Ascending aorta (tissue), 2 donors: ENCODE data around the gene ZIC4. TPM values are rescaled to one million over a fixed set of nuclear protein-coding genes. Genes with fewer than 3 reads are reported as not detected.

Experiments
- DNase-seq, 2 donors: peaks; one replicate each; pipeline ENCODE4 v3.0.0-alpha.2; 2019; ENCODE audit warnings: low spot score in 2 of 2
- H3K27ac ChIP-seq, 2 donors: fragments of 200-600 bp; sonication (generic); one replicate each; pipeline ENCODE4 v1.5.1; 2016 to 2017; ENCODE audit warnings: mild to moderate bottlenecking in 1 of 2
- H3K27me3 ChIP-seq: fragments of 200-600 bp; sonication (generic); one replicate; pipeline ENCODE4 v1.5.1; 2017
- H3K36me3 ChIP-seq, 2 donors: fragments of 200-600 bp; sonication (generic); one replicate each; pipeline ENCODE4 v1.5.1; 2016
- H3K4me1 ChIP-seq, 2 donors: fragments of 200-600 bp; sonication (generic); one replicate each; pipeline ENCODE4 v1.5.1; 2016 to 2017; ENCODE audit warnings: mild to moderate bottlenecking in 1 of 2
- H3K4me3 ChIP-seq, 2 donors: fragments of 200-600 bp; sonication (generic); one replicate each; pipeline ENCODE4 v1.5.1; 2016 to 2017; ENCODE audit warnings: mild to moderate bottlenecking in 1 of 2
- H3K9me3 ChIP-seq, 2 donors: fragments of 200-600 bp; sonication (generic); one replicate each; pipeline ENCODE4 v1.5.1; 2016
- intact Hi-C: fragments of 100-400 bp; cut with DNase I; formaldehyde crosslinking; loops from one replicate; pipeline ENCODE4 v1.15.1; 2023
- total RNA-seq: library from RNA; depleted of rRNA; stranded (reverse); fragments of >200 nt; gene quantifications from one replicate; pipeline ENCODE4 v1.1.0, GENCODE V29; 2016
- TF ChIP-seq, protein P1 (sequence below), 3 experiments: fragments of 200-600 bp in 2 of 3; fragments of 450-650 bp in 1 of 3; sonication (generic) in 2 of 3; IDR thresholded peaks; one replicate each; pipeline ENCODE4 v1.5.1; 2016 to 2019; ENCODE audit warnings: antibody characterized with exemption in 3 of 3, mild to moderate bottlenecking in 1 of 3, moderate library complexity in 1 of 3

The ZIC4 gene
- total RNA-seq, 1 donor from 2014 or later = not detected

DNA sequence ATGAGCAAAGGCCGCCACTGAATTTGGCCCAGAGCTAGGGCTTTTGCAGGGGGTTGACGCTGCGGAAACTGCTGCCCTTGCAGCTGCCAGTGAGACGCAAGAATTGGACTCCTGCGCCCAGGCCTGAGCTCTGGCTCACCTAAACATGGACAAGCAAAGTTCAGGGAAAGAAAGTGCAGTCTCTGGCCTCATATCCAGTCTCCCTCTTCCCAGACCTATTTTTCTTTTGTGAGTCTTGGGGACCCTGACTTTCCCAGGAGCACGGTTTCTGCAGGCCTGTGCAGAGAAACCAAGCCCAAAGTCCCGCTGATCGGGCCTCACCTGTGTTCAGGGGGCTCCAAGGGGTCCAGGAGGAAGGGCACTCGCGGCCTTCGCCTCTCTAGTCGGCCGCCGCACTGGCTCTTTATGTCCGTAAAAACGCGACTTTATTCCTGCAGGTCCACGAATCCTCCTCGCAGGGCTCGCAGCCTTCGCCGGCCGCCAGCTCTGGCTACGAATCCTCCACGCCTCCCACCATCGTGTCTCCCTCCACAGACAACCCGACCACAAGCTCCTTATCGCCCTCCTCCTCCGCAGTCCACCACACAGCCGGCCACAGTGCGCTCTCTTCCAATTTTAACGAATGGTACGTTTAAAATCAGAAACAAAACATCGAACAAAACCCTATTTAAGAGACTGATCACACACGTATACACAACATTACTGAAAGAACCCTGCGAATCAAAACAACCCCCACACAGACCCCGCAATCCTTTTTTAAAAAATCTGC lies 6.8 kb upstream of the ZIC4 start:
- peaks cover 40% of the 10 kb centered on the region for H3K27me3 ChIP-seq
- no peak overlapping the region for H3K27ac ChIP-seq
- DNase-seq = no peak
- H3K4me1 ChIP-seq = peaks cover 9% of the 10 kb centered on the region in 2 donors
- TF ChIP-seq, protein P1, sequence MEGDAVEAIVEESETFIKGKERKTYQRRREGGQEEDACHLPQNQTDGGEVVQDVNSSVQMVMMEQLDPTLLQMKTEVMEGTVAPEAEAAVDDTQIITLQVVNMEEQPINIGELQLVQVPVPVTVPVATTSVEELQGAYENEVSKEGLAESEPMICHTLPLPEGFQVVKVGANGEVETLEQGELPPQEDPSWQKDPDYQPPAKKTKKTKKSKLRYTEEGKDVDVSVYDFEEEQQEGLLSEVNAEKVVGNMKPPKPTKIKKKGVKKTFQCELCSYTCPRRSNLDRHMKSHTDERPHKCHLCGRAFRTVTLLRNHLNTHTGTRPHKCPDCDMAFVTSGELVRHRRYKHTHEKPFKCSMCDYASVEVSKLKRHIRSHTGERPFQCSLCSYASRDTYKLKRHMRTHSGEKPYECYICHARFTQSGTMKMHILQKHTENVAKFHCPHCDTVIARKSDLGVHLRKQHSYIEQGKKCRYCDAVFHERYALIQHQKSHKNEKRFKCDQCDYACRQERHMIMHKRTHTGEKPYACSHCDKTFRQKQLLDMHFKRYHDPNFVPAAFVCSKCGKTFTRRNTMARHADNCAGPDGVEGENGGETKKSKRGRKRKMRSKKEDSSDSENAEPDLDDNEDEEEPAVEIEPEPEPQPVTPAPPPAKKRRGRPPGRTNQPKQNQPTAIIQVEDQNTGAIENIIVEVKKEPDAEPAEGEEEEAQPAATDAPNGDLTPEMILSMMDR (IDR thresholded peaks at IDR 0.05) = no peak
- intact Hi-C loops = no loop called here
- peaks cover 0 to 4% of the 10 kb centered on the region in 2 donors for H3K9me3 ChIP-seq
- H3K4me3 ChIP-seq = peak overlapping the region; percentile 26 to 31
- H3K36me3 ChIP-seq = no peaks in the 10 kb centered on the region

DNA sequence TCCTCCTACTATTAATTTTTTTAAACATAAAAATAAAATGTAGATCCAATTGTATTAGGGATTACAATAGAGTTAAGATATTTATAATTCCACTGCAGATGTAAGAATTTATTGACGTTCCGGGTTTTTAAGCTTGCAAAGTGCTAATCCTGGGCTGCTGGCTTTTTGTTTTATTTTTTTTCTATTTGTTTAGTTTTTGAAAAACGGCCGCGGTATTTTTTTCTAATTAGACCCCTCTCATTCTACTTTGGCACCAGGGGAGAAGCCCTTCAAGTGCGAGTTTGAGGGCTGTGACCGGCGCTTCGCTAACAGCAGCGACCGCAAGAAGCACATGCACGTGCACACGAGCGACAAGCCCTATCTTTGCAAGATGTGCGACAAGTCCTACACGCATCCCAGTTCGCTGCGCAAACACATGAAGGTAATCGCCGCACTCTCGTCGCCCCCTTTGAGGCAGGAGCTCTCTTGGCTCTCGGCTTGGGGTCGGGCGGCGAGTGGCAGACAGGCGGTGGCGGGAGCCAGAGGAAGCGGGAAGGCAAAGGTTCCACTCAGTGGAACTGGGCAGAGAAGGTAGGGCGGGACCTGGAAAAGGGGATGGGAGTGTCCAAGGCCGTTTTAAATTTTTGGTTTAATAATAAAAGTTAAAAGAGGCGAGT lies 6.0 kb upstream of the ZIC4 start:
- intact Hi-C loops = no loop called here
- H3K27me3 ChIP-seq = peaks cover 47% of the 10 kb centered on the region
- H3K9me3 ChIP-seq = peaks cover 0 to 4% of the 10 kb centered on the region in 2 donors
- H3K36me3 ChIP-seq = no peaks in the 10 kb centered on the region
- no peak overlapping the region for H3K4me3 ChIP-seq
- peaks cover 9% of the 10 kb centered on the region in 2 donors for H3K4me1 ChIP-seq
- H3K27ac ChIP-seq = no peak overlapping the region
- DNase-seq = no peak
- TF ChIP-seq, protein P1 (IDR thresholded peaks at IDR 0.05) = no peak

DNA sequence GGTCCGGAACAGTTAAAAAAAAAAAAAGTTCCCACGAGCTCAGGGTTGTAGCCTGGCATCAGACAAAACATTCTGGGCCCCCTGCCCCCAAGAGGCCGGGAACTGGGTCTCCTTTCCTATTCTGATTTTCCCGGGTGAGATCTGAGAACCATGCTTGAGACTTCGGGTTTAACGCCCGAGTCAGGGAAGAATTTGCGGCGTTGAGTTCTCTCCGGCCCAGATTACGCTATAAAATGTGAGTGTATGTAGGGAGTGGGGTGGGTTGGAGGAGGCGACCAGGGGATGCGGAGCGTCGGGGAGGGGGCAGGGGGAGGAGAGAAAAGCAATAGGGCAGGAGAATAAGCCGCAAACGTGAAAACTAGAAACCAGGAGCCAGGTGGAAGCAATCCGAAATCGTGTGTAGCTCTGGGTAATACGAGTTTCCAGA lies 5.5 kb upstream of the ZIC4 start:
- Histone ChIP-seq H3K27ac (no peak overlapping the region), H3K4me3 (peak overlapping the region in 1 of 2 donors; percentile 52), H3K9me3 (peaks cover 0 to 4% of the 10 kb centered on the region in 2 donors), H3K4me1 (peaks cover 9% of the 10 kb centered on the region in 2 donors), H3K36me3 (no peaks in the 10 kb centered on the region), H3K27me3 (peaks cover 53% of the 10 kb centered on the region)
- TF ChIP-seq, protein P1 (IDR thresholded peaks at IDR 0.05) = no peak
- intact Hi-C loops = no loop called here
- no peak for DNase-seq

DNA sequence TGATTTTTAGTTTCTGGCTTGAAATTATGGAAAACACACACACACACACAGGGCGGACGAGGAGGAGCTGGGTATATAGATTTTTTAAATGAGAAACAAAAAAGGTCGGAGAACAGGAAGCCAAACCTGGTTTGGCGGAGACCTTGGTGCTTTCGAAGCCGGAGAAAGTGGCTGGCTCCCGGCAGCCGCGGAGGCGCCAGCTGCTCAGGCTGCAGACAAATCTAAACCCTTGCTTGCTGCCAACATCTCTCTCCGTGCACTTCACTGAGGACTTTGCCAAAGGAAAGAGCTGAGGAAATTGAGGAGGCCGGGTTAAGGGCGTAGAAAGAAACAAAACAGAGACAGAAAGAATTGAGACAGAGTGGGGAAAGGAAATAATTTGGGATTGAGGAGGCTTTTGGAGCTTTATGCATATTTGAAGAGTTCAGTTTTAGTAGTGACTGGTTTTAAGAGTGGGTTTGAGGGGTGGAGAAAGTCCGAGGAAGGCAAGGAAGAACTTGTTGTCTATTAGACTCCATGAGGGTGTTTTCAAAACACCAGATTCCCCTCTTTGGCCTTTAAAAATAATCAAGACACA lies 5.0 kb upstream of the ZIC4 start:
- H3K27ac ChIP-seq = no peak overlapping the region
- peaks cover 9% of the 10 kb centered on the region in 2 donors for H3K4me1 ChIP-seq
- TF ChIP-seq, protein P1 (IDR thresholded peaks at IDR 0.05) = no peak
- H3K27me3 ChIP-seq = peaks cover 58% of the 10 kb centered on the region
- no peaks in the 10 kb centered on the region for H3K36me3 ChIP-seq
- DNase-seq = no peak
- peaks cover 0 to 4% of the 10 kb centered on the region in 2 donors for H3K9me3 ChIP-seq
- peak overlapping the region; percentile 35 to 52 for H3K4me3 ChIP-seq
- intact Hi-C loops = no loop called here

DNA sequence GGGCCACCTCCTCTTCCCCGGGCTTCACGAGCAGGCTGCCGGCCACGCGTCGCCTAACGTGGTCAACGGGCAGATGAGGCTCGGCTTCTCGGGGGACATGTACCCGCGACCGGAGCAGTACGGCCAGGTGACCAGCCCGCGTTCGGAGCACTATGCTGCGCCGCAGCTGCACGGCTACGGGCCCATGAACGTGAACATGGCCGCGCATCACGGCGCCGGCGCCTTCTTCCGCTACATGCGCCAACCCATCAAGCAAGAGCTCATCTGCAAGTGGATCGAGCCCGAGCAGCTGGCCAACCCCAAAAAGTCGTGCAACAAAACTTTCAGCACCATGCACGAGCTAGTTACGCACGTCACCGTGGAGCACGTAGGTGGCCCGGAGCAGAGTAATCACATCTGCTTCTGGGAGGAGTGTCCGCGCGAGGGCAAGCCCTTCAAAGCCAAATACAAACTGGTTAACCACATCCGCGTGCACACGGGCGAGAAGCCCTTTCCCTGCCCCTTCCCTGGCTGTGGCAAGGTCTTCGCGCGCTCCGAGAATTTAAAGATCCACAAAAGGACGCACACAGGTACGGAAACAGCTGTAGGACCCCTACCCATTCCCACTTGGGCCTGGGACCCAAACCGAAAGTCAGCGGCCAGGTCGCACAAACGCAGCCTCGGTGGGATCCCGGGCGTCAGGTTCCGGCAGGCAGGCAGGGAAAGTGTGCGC lies 4.3 kb upstream of the ZIC4 start:
- intact Hi-C loops = no loop called here
- Histone ChIP-seq H3K4me1 (peaks cover 9% of the 10 kb centered on the region in 2 donors), H3K9me3 (peaks cover 0 to 4% of the 10 kb centered on the region in 2 donors), H3K36me3 (no peaks in the 10 kb centered on the region), H3K4me3 (peak overlapping the region; percentile 35 to 52), H3K27me3 (peaks cover 63% of the 10 kb centered on the region), H3K27ac (no peak overlapping the region)
- TF ChIP-seq, protein P1 (IDR thresholded peaks at IDR 0.05) = no peak
- no peak for DNase-seq
